Measurements from ENCODE around the gene ADAMTS6.

The ADAMTS6 gene

GRCh38 chr5:65141493-65141892 is 340.2 kb downstream of the ADAMTS6 start:
- no peak for DNase-seq

DNA sequence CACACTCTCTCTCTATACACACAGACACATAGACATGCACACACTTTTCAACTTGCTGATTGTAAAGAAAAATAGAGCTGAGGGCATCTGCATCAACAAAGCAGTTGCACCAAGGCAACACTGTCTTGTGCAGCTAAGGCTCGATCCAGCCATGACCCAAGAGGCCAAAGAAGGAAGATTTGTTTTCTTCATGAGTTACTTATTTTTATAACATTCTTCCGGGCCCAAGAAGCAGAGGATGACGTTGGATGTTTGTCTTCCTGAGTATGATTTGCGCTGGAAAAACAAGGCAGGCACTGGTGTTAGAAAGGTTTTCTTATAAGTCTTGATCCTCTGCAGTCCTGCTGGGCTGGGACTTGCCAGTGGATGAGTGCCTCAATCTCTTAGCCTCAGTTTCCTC is 344.1 kb downstream of the ADAMTS6 start:
- no peak for DNase-seq

- no peak for DNase-seq
These were observed 348.1 kb downstream of the ADAMTS6 start for GRCh38 chr5:65133477-65134110.

DNA sequence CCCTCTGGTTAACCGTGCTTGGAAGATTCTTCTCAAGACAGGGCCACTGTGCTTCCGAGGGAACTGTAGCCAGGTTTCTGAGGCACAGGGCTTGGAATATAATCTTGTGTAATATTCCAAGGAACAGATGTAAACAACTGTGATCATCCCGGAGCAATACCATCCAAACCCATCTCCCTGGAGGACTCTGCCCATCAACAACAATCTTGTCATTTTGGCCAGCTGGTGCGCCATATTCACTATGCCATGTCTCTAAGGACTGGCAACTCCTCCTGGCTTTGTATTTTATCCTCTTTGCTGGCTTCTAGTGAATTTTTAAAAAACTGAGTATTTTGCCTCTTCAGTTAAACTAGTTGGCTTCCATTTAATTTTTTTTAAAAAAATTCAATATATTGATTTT is 349.3 kb downstream of the ADAMTS6 start:
- no peak for DNase-seq

DNA sequence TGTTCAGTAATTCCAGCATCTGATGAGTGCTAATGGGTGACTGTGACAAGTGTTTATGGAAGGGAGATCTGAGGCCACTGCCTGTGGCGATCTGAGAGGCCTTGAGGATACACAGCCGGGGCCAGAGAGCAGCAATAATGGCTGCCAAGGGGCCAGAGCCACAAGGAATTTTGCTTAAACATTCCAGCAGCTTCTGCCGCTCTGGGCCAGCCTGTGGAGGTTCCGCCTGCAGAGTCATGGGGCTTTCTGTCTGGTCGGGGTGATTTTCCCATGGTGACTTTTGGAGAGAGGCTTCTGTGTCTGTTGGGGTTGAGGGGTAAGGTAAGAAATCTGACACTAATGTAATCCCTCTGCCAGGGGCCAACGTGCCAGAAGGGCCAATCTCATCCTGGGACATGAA is 353.5 kb downstream of the ADAMTS6 start:
- no peak for DNase-seq

DNA sequence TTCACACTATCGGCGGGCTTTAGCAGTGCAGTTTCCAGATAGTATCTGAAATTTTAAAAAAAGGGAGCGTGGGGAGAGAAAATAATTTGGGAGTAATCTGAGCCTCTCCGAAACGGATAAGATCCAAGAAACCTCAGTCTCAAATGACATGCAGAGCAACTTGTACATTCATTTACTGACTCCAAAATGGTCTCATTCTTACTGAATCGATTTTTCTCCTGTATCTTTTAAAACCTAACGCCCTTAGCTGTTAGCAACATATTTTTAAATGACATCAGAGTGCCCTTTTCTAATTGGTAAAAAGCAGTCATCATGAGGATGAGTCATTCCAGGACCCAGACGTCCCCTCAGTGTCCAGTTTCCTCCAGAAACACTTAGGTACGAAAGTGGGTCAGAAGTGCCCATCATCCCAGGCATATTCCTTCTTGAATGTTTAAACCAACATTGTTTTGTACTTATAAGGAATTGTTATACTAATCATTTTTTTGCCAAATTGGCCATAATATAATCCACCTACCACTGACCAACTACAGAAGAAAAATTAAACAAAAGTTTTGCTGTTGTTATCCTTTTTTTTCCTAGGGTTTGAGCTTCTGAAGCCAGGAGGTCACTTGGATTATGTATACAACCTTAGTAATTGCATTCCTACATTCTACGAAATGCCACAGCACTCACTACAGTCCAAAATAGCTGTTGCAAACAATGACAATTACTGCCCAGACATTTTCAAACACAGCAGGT is 354.4 kb downstream of the ADAMTS6 start:
- no peak for DNase-seq

- DNase-seq: no peak
These were observed 355.1 kb downstream of the ADAMTS6 start for GRCh38 chr5:65126542-65127069.

GRCh38 chr5:65125591-65126541 is 355.9 kb downstream of the ADAMTS6 start:
- no peak for DNase-seq

DNA sequence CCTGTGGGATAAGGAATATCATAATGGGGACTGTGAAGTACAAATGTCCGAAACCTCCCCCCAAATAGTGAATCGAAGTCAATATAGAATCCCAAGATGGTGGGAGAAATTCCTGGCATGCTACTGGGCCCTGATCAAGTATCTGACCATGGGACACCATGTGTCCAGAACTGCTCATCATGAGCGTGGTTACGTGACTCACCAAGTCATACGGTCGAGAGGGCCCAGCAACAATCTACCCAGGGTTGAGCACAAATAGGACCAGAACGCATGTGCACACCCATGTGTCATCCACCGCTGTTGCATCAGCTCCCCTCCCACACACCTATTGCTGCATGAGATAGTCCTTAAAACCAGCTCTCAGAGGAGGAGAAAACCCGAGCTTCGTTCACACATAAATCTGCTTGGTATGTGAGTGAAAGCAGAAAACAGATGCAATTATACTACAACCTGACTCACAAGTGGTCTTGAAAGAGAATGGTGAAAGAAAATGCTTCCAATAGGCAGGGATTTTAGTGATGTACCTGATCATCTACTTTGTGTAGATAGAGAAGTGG is 359.8 kb downstream of the ADAMTS6 start:
- no peak for DNase-seq

DNA sequence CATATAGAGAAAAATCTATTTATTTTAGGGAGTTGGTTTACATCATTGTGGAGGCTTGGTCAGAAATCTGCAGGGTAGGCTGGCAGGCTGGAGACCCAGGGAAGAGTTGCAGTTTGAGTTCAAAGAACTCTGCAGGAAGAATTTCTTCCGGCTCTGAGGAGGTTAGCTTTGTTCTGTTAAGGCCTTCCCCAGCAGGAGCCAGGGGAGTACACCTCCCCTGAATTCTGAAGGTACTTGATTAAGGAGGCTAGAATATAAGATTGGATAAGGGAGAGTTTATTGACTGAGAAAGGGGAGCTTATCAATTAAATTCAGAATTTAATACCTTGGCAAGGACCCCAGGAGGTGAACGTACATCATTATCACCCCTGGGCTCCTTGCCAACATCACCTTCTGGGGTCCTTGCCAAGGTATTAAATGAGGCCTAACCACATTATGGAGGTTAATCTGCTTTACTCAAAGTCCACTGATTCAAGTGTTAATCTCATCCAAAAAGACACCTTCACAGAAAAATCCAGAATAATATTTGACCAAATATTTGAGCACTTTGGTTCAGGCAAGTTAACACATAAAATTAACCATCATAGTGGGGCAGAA is 361.3 kb downstream of the ADAMTS6 start:
- no peak for DNase-seq

GRCh38 chr5:65117525-65117924 is 364.2 kb downstream of the ADAMTS6 start:
- DNase-seq: no peak

DNA sequence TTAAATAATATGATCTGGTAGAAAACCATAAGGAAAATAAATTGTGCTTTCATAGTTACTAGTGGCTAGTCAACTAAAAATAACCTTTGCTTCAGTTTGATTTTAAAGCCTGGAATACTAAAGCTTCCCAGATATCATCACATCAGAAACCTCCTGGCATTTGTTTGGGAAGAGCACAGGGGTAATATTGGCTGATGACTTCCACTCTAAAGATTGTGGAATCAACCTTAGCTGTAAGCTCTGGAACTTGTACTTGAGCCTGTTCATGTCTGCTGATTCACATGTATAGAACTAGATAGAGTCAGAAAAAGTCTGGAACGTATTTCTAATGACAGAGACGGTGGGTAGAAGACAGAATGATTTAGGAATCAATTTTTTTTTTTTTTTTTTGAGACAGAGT is 367.9 kb downstream of the ADAMTS6 start:
- no peak for DNase-seq

GRCh38 chr5:65111961-65112658 is 369.6 kb downstream of the ADAMTS6 start:
- no peak for DNase-seq

DNA sequence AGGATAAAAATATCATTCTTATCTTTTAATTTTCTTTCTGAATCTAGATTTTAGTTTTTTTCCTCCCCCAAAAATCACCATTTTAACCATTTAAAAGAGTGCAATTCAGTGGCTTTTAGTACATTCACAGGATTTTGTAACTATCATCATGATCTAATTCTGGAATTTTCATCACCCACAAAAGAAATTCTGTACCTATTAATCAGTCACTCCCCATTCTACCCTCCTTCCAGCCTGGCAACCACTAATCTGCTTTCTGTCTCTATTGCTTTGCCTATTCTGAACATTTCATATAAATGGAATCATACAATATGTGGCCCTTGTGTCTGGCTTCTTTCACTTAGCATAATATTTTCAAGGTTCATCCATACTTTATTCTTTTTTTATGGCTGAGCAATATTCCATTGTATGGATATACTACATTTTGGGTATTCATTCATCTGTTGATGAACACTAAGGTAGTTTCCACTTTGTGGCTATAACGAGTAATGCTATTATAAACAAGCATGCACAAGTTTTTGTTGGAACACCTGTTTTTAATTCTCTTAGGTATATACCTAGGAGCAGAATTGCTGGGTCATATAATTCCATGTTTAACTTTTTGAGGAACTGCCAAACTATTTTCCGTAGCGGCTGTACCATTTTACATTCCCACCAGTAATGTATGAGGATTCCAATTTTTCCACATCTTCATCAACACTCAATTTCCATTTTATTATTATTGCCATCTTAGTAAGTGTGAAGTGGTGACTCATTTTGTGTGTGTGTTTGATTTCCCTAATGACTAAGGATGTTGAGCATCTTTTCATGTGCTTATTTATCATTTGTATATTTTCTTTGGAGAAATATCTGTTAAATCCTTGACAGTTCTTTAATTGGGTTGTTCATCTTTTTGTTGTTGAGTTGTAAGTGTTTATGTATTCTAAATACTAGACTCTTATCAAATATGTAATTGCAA is 372.7 kb downstream of the ADAMTS6 start:
- no peak for DNase-seq

DNA sequence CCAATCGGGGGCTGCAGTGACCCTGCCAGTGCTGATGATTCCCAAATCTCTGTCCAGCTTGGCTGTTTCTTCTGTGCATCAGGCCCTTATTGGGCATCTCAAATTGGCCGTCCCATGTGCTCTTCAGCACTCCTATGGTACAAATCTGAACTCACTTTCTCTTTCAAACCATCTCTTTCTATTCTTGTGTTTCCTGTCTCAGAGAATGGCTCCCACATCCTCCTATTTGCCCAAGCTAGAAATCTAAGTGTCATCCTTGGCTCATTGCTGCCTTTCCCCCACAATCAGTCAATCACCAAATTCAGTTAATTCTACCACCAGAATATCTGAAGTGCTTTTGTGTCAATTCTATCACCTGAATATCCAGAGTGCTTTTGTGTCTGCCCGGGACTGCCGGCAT is 376.4 kb downstream of the ADAMTS6 start:
- no peak for DNase-seq

- DNase-seq: no peak
These were observed 376.9 kb downstream of the ADAMTS6 start for GRCh38 chr5:65104831-65105230.

GRCh38 chr5:65103756-65104440 is 377.8 kb downstream of the ADAMTS6 start:
- DNase-seq: no peak

GRCh38 chr5:65102976-65103711 is 378.6 kb downstream of the ADAMTS6 start:
- peak; percentile 46 for DNase-seq

DNA sequence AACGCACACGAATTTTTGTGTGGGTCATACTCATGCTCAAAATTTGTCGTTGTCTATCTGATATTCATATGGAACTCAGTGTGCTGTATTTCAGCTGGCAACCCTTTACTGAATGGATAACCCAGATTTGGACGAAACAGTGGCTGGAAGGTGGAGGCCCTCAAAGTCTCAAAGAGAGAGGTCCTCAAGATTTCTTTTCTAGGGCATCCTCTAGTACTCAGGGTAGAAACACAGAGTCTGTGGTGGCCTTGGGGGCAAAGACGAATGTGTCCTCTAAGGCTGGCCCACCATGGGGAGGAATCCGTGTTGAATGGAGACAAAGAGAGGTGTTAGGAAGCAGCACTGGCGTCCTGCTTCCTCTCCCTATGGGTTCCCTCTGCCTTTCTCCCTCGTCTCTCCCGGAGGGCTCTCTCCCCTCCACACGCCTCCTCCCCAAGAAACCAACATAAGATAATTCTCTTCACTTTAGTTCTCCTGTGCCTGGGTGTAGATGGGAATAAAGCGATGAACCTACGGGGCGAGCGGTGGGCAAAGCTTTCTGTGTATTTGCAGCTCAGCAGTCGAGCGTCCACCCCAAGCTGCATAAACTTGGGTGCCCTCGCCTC is 379.2 kb downstream of the ADAMTS6 start:
- DNase-seq: no peak
